Tibial nerve (tissue), 4 donors: ENCODE data around the gene PTPRG. TPM values are rescaled to one million over a fixed set of nuclear protein-coding genes. Genes with fewer than 3 reads are reported as not detected.

ENCODE experiments used
- DNase-seq, 2 donors: peaks; one replicate each; pipeline ENCODE4 v3.0.0-alpha.2; 2019; ENCODE audit warnings: low spot score in 2 of 2
- H3K27ac ChIP-seq, 4 donors: fragments of 200-600 bp; sonication (generic) in 3 of 4; one replicate each; pipeline ENCODE4 v1.5.1; 2017 to 2019; ENCODE audit warnings: mild to moderate bottlenecking in 1 of 4
- H3K27me3 ChIP-seq, 2 donors: fragments of 200-600 bp; sonication (generic) in 1 of 2; one replicate each; pipeline versions ENCODE4 v1.5.1 to v1.6.0; 2017 to 2019
- H3K36me3 ChIP-seq, 3 donors: fragments of 200-600 bp; sonication (generic); one replicate each; pipeline ENCODE4 v1.5.1; 2018 to 2019
- H3K4me1 ChIP-seq, 4 donors: fragments of 200-600 bp; sonication (generic) in 3 of 4; one replicate each; pipeline ENCODE4 v1.5.1; 2017 to 2019
- H3K4me3 ChIP-seq, 4 donors: fragments of 200-600 bp; sonication (generic) in 3 of 4; one replicate each; pipeline ENCODE4 v1.5.1; 2017 to 2019; ENCODE audit warnings: mild to moderate bottlenecking in 1 of 4, moderate library complexity in 1 of 4
- H3K9me3 ChIP-seq, 4 donors: fragments of 200-600 bp; sonication (generic) in 3 of 4; one replicate each; pipeline ENCODE4 v1.5.1; 2017 to 2019
- EP300 ChIP-seq, 2 donors: sonication (generic); formaldehyde crosslinking; IDR thresholded peaks; one replicate each; pipeline ENCODE4 v1.6.1; 2017; ENCODE audit warnings: antibody characterized with exemption in 2 of 2, mild to moderate bottlenecking in 1 of 2
- POLR2A ChIP-seq, 2 donors: fragments of 450-650 bp; IDR thresholded peaks; one replicate each; pipeline ENCODE4 v1.6.1; 2017; ENCODE audit warnings: antibody characterized with exemption in 2 of 2, mild to moderate bottlenecking in 2 of 2, moderate library complexity in 2 of 2
- WGBS, 2 donors: methylation state at CpG; one replicate each; pipeline ENCODE4 v1.1.5; 2018; 5-methylcytosine and 5-hydroxymethylcytosine counted together
- total RNA-seq, 4 donors: library from RNA; depleted of rRNA; stranded (reverse); fragments of >200 nt; gene quantifications; one replicate each; pipeline ENCODE4 v1.1.0, GENCODE V29; 2016
- TF ChIP-seq, protein P1 (sequence below), 5 experiments: fragments of 200-600 bp in 3 of 5; fragments of 450-650 bp in 2 of 5; sonication (generic) in 3 of 5; IDR thresholded peaks; one replicate each; pipeline ENCODE4 v1.5.1; 2016 to 2019; ENCODE audit warnings: antibody characterized with exemption in 5 of 5, mild to moderate bottlenecking in 3 of 5, moderate library complexity in 2 of 5

The PTPRG gene
- total RNA-seq, 4 donors from 2014 or later = 112 to 174 (median 121) TPM

DNA sequence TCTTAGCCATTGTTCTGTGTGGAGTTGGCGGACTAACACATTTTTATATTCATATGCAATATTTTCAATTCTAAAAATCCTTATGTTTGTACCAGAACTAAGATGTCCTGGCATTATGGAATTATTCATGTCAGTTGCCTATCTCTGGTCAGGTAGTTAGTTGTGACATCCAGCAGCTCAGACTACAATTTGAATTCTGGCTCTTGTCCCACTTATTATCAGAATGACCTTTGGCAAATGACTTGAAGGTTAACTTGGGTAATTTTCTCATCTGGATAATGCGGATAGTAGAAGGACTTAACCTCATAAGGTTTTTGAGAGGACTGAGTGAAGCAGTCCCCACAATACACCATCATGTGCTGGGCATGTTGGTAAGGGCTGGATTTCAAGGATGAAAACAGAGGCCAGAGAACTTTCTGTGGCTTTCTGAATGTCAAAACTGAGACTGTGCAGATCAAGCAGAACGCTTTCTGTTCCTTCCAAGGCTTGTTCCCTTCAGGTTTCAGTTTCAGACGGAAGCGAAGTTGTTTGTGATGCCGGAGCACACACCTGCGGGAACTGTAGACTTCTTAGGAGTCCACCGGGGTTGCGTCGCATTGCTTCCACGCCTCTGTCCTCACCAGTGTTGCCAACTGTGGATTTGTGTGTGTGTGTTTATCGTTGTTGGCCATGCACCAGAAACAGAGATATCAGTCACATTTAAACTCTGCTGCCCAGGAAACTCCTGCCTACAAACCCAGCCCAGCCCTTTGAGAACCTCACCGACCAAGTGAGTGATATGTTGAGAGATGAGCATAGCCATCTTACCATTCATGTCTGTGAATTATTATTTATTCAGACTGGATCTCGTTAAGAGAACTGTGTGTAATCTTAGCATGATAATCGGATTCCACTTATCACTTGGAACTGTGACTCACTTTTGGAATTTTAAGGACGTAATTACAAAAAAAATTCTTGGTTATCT is 76.0 kb downstream of the PTPRG start:
- WGBS, 2 donors = 52 to 59% methylated on average over 16 of the region's 16 CpGs
- DNase-seq = peak in 1 of 2 donors; percentile 14

DNA sequence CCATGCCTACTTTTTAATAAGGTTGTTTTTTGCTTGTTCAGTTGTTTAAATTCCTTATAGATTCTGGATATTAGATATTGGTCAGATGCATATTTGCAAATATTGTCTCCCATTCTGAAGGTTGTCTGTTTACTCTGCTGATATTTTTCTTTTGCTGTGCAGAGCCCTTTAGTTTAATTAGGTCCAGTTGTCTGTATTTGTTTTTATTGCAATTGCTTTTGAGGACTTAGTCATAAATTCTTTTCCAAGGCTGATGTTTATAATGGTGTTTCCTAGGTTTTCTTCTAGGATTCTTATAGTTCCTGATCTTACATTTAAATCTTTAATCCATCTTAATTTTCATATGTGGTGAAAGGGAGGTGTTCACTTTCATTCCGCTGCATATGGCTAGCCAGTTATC is 77.4 kb downstream of the PTPRG start:
- Histone ChIP-seq H3K9me3 (no peaks in the 10 kb centered on the region), H3K27me3 (no peaks in the 10 kb centered on the region), H3K27ac (no peak overlapping the region), H3K4me1 (peaks cover 0 to 9% (median 2%) of the 10 kb centered on the region in 4 donors), H3K36me3 (no peaks in the 10 kb centered on the region), H3K4me3 (no peak overlapping the region)
- TF ChIP-seq, protein P1, sequence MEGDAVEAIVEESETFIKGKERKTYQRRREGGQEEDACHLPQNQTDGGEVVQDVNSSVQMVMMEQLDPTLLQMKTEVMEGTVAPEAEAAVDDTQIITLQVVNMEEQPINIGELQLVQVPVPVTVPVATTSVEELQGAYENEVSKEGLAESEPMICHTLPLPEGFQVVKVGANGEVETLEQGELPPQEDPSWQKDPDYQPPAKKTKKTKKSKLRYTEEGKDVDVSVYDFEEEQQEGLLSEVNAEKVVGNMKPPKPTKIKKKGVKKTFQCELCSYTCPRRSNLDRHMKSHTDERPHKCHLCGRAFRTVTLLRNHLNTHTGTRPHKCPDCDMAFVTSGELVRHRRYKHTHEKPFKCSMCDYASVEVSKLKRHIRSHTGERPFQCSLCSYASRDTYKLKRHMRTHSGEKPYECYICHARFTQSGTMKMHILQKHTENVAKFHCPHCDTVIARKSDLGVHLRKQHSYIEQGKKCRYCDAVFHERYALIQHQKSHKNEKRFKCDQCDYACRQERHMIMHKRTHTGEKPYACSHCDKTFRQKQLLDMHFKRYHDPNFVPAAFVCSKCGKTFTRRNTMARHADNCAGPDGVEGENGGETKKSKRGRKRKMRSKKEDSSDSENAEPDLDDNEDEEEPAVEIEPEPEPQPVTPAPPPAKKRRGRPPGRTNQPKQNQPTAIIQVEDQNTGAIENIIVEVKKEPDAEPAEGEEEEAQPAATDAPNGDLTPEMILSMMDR (IDR thresholded peaks at IDR 0.05) = no peak
- TF ChIP-seq EP300 (IDR thresholded peaks at IDR 0.05) (no peak), POLR2A (IDR thresholded peaks at IDR 0.05) (no peak)
- 94 to 97% methylated on average over 1 of the region's 1 CpG for WGBS, 2 donors
- no peak for DNase-seq

More for the DNA sequence above, 76.0 kb downstream of the PTPRG start:
- Histone ChIP-seq H3K27ac (peak overlapping the region in 3 of 4 donors; percentile 58 to 73 (median 62)), H3K4me1 (peaks cover 0 to 9% (median 2%) of the 10 kb centered on the region in 4 donors), H3K36me3 (no peaks in the 10 kb centered on the region), H3K27me3 (no peaks in the 10 kb centered on the region), H3K4me3 (peak overlapping the region in 1 of 4 donors; percentile 22), H3K9me3 (no peaks in the 10 kb centered on the region)
- no peak for TF ChIP-seq EP300 (IDR thresholded peaks at IDR 0.05)
- TF ChIP-seq, protein P1 (IDR thresholded peaks at IDR 0.05) = no peak
- TF ChIP-seq POLR2A (IDR thresholded peaks at IDR 0.05) = no peak

DNA sequence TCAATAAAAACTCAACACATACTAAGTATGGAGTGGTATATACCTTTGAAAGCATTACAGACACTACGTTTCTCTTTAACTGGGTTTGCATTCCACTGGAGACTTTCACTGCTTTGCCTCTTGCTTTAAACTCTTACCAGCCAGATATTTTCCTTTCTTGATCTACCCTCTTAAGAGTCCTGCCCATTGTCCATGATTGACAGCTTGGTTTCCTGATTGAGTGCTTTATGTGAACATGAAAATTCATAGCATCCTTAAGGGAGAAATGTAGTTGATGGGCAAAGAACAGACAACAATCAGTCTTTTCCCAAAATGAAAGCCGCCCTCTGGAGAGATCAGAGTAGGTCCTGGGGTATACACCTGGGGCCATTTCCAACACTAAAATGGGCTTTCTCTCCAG is 78.6 kb downstream of the PTPRG start:
- TF ChIP-seq POLR2A (IDR thresholded peaks at IDR 0.05) = no peak
- TF ChIP-seq EP300 (IDR thresholded peaks at IDR 0.05) = no peak
- TF ChIP-seq, protein P1 (IDR thresholded peaks at IDR 0.05) = no peak
- WGBS, 2 donors = 86 to 97% methylated on average over 2 of the region's 2 CpGs
- peaks cover 0 to 9% (median 2%) of the 10 kb centered on the region in 4 donors for H3K4me1 ChIP-seq
- no peak for DNase-seq
- H3K9me3 ChIP-seq = peaks cover 0 to 3% (median 0%) of the 10 kb centered on the region in 4 donors
- H3K27me3 ChIP-seq = no peaks in the 10 kb centered on the region
- no peak overlapping the region for H3K27ac ChIP-seq
- H3K4me3 ChIP-seq = no peak overlapping the region
- H3K36me3 ChIP-seq = no peaks in the 10 kb centered on the region

DNA sequence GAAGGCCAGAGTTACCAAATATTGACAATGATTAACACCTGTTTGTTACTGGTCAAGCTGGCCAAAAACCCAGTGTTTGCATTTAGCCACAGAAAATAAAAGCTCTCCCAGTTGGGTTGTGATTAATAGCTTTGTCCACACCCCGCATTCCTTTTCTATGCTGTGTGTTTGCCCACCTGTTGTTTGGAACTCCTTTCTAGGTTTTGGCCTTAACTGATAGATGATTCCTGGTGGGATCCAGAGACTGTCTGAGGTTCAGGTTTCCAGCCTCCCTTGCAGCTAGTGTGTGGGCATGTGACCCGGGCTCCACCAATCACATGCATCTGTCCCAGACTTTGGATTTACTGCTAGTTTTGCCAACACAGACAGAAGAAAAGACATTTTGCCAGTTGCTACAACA is 83.8 kb downstream of the PTPRG start:
- no peak for DNase-seq
- Histone ChIP-seq H3K27ac (no peak overlapping the region), H3K36me3 (no peaks in the 10 kb centered on the region), H3K4me3 (no peak overlapping the region), H3K27me3 (no peaks in the 10 kb centered on the region), H3K4me1 (peaks cover 0 to 8% (median 0%) of the 10 kb centered on the region in 4 donors), H3K9me3 (peaks cover 0 to 7% (median 0%) of the 10 kb centered on the region in 4 donors)
- TF ChIP-seq, protein P1 (IDR thresholded peaks at IDR 0.05) = no peak
- TF ChIP-seq POLR2A (IDR thresholded peaks at IDR 0.05) = no peak
- no peak for TF ChIP-seq EP300 (IDR thresholded peaks at IDR 0.05)
- WGBS, 2 donors = 85 to 94% methylated on average over 2 of the region's 2 CpGs

DNA sequence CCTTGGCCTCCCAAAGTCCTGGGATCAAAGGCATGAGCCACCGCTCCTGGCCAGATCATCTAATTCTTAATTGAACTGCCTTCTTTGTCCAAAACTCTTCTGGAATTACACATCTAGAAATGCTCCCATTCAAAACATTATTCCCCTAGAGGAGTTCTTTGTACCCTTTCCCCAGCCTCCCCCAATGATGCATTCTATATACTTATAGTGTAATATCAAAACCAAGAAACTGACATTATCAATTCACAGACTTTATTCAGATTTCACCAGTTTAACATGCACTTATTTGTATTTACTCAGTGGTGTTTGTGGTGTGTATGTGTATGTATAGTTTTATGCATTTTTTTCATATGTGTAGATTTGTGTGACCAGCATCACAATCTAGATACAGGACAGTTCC is 85.0 kb downstream of the PTPRG start:
- DNase-seq = no peak
- peaks cover 0 to 7% (median 0%) of the 10 kb centered on the region in 4 donors for H3K9me3 ChIP-seq
- H3K36me3 ChIP-seq = no peaks in the 10 kb centered on the region
- TF ChIP-seq EP300 (IDR thresholded peaks at IDR 0.05) (no peak), POLR2A (IDR thresholded peaks at IDR 0.05) (no peak)
- TF ChIP-seq, protein P1 (IDR thresholded peaks at IDR 0.05) = no peak
- WGBS, 2 donors = 88 to 100% methylated on average over 1 of the region's 1 CpG
- H3K27ac ChIP-seq = no peak overlapping the region
- peaks cover 0 to 14% (median 0%) of the 10 kb centered on the region in 4 donors for H3K4me1 ChIP-seq
- no peaks in the 10 kb centered on the region for H3K27me3 ChIP-seq
- H3K4me3 ChIP-seq = no peak overlapping the region
